ENCODE data around the gene NEO1.

NEO1 gene

DNA sequence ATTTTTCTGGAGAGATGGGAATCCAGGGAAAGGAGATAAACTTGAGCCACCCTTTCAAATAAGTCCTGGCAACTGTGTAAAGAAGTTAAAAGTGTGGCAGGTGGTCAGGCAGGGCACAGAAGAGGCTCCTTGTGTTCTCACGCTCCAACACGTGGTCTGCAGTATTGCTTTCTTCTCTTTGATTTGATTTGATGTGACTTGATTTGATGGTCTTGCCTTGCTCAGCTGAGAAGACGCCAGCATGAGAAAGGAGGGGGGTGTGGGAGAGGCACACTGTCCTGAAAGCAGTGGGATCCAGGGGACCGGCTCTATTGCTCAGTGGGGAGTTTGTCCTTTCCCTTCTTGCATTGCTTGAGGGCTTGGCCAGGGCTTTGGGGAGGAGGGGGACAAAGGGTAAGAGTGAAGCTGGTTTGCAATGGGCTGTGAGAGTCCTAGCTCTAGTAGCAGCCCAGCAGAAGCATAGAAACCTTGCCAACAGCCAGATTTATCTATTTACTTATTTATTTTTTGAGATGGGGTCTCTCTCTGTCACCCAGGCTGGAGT is 25.7 kb upstream of the NEO1 start:
- no peaks in the 10 kb centered on the region for H3K4me1 ChIP-seq (ENCODE audit: insufficient read depth, low read length)
- no peaks in the 10 kb centered on the region for H3K79me2 ChIP-seq (ENCODE audit: insufficient read depth, low read length)
- no peaks in the 10 kb centered on the region for H3K36me3 ChIP-seq (ENCODE audit: insufficient read depth, low read length)
- TF ChIP-seq, protein P1, sequence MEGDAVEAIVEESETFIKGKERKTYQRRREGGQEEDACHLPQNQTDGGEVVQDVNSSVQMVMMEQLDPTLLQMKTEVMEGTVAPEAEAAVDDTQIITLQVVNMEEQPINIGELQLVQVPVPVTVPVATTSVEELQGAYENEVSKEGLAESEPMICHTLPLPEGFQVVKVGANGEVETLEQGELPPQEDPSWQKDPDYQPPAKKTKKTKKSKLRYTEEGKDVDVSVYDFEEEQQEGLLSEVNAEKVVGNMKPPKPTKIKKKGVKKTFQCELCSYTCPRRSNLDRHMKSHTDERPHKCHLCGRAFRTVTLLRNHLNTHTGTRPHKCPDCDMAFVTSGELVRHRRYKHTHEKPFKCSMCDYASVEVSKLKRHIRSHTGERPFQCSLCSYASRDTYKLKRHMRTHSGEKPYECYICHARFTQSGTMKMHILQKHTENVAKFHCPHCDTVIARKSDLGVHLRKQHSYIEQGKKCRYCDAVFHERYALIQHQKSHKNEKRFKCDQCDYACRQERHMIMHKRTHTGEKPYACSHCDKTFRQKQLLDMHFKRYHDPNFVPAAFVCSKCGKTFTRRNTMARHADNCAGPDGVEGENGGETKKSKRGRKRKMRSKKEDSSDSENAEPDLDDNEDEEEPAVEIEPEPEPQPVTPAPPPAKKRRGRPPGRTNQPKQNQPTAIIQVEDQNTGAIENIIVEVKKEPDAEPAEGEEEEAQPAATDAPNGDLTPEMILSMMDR (IDR thresholded peaks at IDR 0.05; ENCODE audit: borderline replicate concordance, extremely low read depth, low read length, poor library complexity, severe bottlenecking), result no peak
- no peak for TF ChIP-seq EZH2 (IDR thresholded peaks at IDR 0.05; ENCODE audit: borderline replicate concordance, low read depth, low read length, severe bottlenecking)
- ATAC-seq (ENCODE audit: insufficient read depth, low read depth), result no peak
- DNase-seq, result no peak
- peaks cover 8% of the 10 kb centered on the region for H3K27me3 ChIP-seq (ENCODE audit: insufficient read depth, low read length, poor library complexity)
- H4K20me1 ChIP-seq (ENCODE audit: insufficient read depth, low read length), result no peaks in the 10 kb centered on the region
- H3K9me3 ChIP-seq (ENCODE audit: insufficient read depth, low read length, severe bottlenecking), result no peaks in the 10 kb centered on the region
- no peak overlapping the region for H2AFZ ChIP-seq (ENCODE audit: low read depth, low read length)
- no peak overlapping the region for H3K4me3 ChIP-seq (ENCODE audit: low read depth in 1 of 2, low read length in 2 of 2)
- H3K9ac ChIP-seq (ENCODE audit: low read depth, low read length), result no peak overlapping the region
- no peak overlapping the region for H3K27ac ChIP-seq (ENCODE audit: low read length)
- no peak overlapping the region for H3K4me2 ChIP-seq (ENCODE audit: insufficient read depth, low read length)

DNA sequence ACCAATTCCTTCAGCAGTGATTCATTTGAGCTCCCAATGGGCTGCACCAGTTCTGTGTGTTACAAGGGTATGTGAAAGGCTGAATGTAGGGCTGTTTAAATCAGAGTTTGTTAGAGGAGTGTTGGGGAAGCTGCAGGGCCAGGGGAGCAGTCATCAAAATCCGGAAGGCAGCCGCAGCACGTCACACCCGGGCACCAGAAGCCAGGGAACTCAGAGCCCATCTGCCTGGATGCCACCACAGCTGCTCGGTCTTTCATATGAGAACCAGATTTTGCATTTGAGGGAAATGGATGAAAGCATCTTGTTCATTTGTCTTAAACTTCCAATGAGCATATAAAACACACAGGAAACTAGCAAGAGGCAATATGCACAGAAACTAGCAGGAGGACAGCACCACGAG is 24.2 kb upstream of the NEO1 start:
- Histone ChIP-seq H3K36me3 (ENCODE audit: insufficient read depth, low read length) (no peaks in the 10 kb centered on the region), H3K4me2 (ENCODE audit: insufficient read depth, low read length) (no peak overlapping the region), H4K20me1 (ENCODE audit: insufficient read depth, low read length) (no peaks in the 10 kb centered on the region), H3K4me3 (ENCODE audit: low read depth in 1 of 2, low read length in 2 of 2) (no peak overlapping the region), H2AFZ (ENCODE audit: low read depth, low read length) (no peak overlapping the region), H3K79me2 (ENCODE audit: insufficient read depth, low read length) (no peaks in the 10 kb centered on the region), H3K27me3 (ENCODE audit: insufficient read depth, low read length, poor library complexity) (peaks cover 8% of the 10 kb centered on the region), H3K9ac (ENCODE audit: low read depth, low read length) (no peak overlapping the region), H3K27ac (ENCODE audit: low read length) (no peak overlapping the region), H3K9me3 (ENCODE audit: insufficient read depth, low read length, severe bottlenecking) (no peaks in the 10 kb centered on the region), H3K4me1 (ENCODE audit: insufficient read depth, low read length) (no peaks in the 10 kb centered on the region)
- TF ChIP-seq EZH2 (IDR thresholded peaks at IDR 0.05; ENCODE audit: borderline replicate concordance, low read depth, low read length, severe bottlenecking), result no peak
- TF ChIP-seq, protein P1 (IDR thresholded peaks at IDR 0.05; ENCODE audit: borderline replicate concordance, extremely low read depth, low read length, poor library complexity, severe bottlenecking), result no peak
- DNase-seq (no peak), ATAC-seq (ENCODE audit: insufficient read depth, low read depth) (no peak)

DNA sequence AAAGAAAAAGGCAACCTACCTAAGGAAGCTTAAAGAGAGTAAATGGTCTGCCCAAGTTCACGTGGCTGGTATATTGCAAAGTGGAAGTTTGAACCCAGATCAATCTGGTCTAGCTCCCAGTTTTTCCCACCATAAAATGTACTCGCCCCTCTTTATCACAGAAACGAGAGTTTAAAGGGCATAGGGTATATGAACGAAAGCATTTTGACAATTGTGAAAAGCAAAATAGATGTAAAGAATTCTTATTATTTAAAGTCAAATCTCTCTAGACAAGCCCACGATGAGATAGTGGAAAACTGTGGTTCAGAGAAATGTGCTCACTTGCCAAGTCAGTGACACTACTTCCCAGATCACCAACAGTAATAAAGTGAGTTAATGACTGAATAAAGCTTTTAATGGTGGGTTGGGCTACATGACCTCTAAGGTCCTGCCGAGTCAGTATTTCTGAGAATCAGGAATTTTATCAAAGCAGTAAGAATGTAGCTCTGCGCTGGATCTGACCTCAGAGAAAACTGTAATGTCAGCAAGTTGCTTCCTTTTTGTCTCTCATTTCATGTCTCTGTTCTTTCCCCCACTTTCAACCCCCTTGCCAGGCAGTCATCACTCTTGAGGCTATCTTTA is 23.3 kb upstream of the NEO1 start:
- H3K27me3 ChIP-seq (ENCODE audit: insufficient read depth, low read length, poor library complexity), result peaks cover 8% of the 10 kb centered on the region
- no peak for DNase-seq
- H3K9me3 ChIP-seq (ENCODE audit: insufficient read depth, low read length, severe bottlenecking), result no peaks in the 10 kb centered on the region
- H4K20me1 ChIP-seq (ENCODE audit: insufficient read depth, low read length), result no peaks in the 10 kb centered on the region
- H3K9ac ChIP-seq (ENCODE audit: low read depth, low read length), result no peak overlapping the region
- H3K4me3 ChIP-seq (ENCODE audit: low read depth in 1 of 2, low read length in 2 of 2), result no peak overlapping the region
- no peak overlapping the region for H3K4me2 ChIP-seq (ENCODE audit: insufficient read depth, low read length)
- H3K27ac ChIP-seq (ENCODE audit: low read length), result no peak overlapping the region
- no peak overlapping the region for H2AFZ ChIP-seq (ENCODE audit: low read depth, low read length)
- no peaks in the 10 kb centered on the region for H3K4me1 ChIP-seq (ENCODE audit: insufficient read depth, low read length)
- H3K79me2 ChIP-seq (ENCODE audit: insufficient read depth, low read length), result no peaks in the 10 kb centered on the region
- H3K36me3 ChIP-seq (ENCODE audit: insufficient read depth, low read length), result no peaks in the 10 kb centered on the region
- no peak for ATAC-seq (ENCODE audit: insufficient read depth, low read depth)
- no peak for TF ChIP-seq EZH2 (IDR thresholded peaks at IDR 0.05; ENCODE audit: borderline replicate concordance, low read depth, low read length, severe bottlenecking)
- TF ChIP-seq, protein P1 (IDR thresholded peaks at IDR 0.05; ENCODE audit: borderline replicate concordance, extremely low read depth, low read length, poor library complexity, severe bottlenecking), result no peak
